Measurements from ENCODE around the gene RAB35.

- TF ChIP-seq CTCF (IDR thresholded peaks at IDR 0.05) (no peak), EP300 (IDR thresholded peaks at IDR 0.05) (no peak)
Observed at GRCh38 chr12:120121343-120121742, 4.8 kb upstream of the RAB35 start.

All from stomach (tissue), 4 donors.